ENCODE measurements around the gene CKMT1A.
"Not testable (repeated sequence)": the region's sequence is repeated elsewhere in the genome, so short reads cannot be mapped to it uniquely, and the experiment has no call there.

GRCh38 chr15:43659727-43660126 lies 33.9 kb upstream of the CKMT1A start:
- not testable (repeated sequence) for TF ChIP-seq POLR2A (IDR thresholded peaks at IDR 0.05; ENCODE audit: low read depth, low read length); POLR2AphosphoS5 (IDR thresholded peaks at IDR 0.05; ENCODE audit: low read depth, low read length); TAF1 (IDR thresholded peaks at IDR 0.05; ENCODE audit: borderline replicate concordance, low read depth, low read length)

Data from GM12892 (cell line).